ENCODE results near the gene UBR1.

GRCh38 chr15:42919799-42920518, 185.9 kb downstream of the UBR1 start:
- no peak for TF ChIP-seq CTCF (IDR thresholded peaks at IDR 0.05)
- peak; percentile 10 for TF ChIP-seq POLR2AphosphoS5 (IDR thresholded peaks at IDR 0.05)
- no peak for TF ChIP-seq POLR2A (IDR thresholded peaks at IDR 0.05)

All from prostate gland (tissue), 2 donors.